H54 (cell line): Measurements from ENCODE around the gene JARID2.
"Not testable (repeated sequence)": the region's sequence is repeated elsewhere in the genome, so short reads cannot be mapped to it uniquely, and the experiment has no call there.

Experiments used
- DNase-seq: peaks from one replicate; pipeline ENCODE4 v3.0.0; 2011; ENCODE audit warnings: low spot score, mixed read lengths; ENCODE audit not compliant: insufficient read length
- FAIRE-seq: peaks from 3 replicates; lab custom pipeline; 2011; peaks lifted over from hg19 to GRCh38; lab: Jason Lieb, UNC
- POLR2A ChIP-seq: IDR thresholded peaks from 2 replicates; pipeline ENCODE4 v1.6.1; 2011; ENCODE audit warnings: low read depth, mild to moderate bottlenecking, low read length

The JARID2 gene

GRCh38 chr6:15414235-15414612 is 168.4 kb downstream of the JARID2 start:
- FAIRE-seq (no peak), DNase-seq (no peak)
- TF ChIP-seq POLR2A: no peak

- not testable (repeated sequence) for FAIRE-seq, DNase-seq
Measured at GRCh38 chr6:15415622-15416021, 169.8 kb downstream of the JARID2 start.

GRCh38 chr6:15416932-15417509 is 171.2 kb downstream of the JARID2 start:
- no peak for TF ChIP-seq POLR2A
- FAIRE-seq: no peak

GRCh38 chr6:15417811-15418210 is 171.9 kb downstream of the JARID2 start:
- FAIRE-seq: peak; percentile 96
- DNase-seq: peak; percentile 97

More at GRCh38 chr6:15416932-15417509, 171.2 kb downstream of the JARID2 start:
- DNase-seq: no peak

GRCh38 chr6:15419493-15419892 is 173.6 kb downstream of the JARID2 start:
- no peak for DNase-seq
- TF ChIP-seq POLR2A: no peak
- no peak for FAIRE-seq

More at GRCh38 chr6:15417811-15418210, 171.9 kb downstream of the JARID2 start:
- TF ChIP-seq POLR2A: no peak

- DNase-seq (no peak), FAIRE-seq (no peak)
- no peak for TF ChIP-seq POLR2A
Measured at GRCh38 chr6:15420959-15421438, 175.1 kb downstream of the JARID2 start.

- TF ChIP-seq POLR2A: no peak
- DNase-seq: no peak
- no peak for FAIRE-seq
Measured at GRCh38 chr6:15421945-15422733, 176.3 kb downstream of the JARID2 start.

- TF ChIP-seq POLR2A: no peak
- DNase-seq: no peak
- FAIRE-seq: no peak
Measured at GRCh38 chr6:15423286-15423993, 177.6 kb downstream of the JARID2 start.

GRCh38 chr6:15425947-15426346 is 180.1 kb downstream of the JARID2 start:
- TF ChIP-seq POLR2A: no peak
- FAIRE-seq (no peak), DNase-seq (no peak)

- TF ChIP-seq POLR2A: no peak
- FAIRE-seq (no peak), DNase-seq (no peak)
Measured at GRCh38 chr6:15426395-15426794, 180.5 kb downstream of the JARID2 start.

- TF ChIP-seq POLR2A: no peak
- DNase-seq: no peak
- no peak for FAIRE-seq
Measured at GRCh38 chr6:15426901-15427300, 181.0 kb downstream of the JARID2 start.

GRCh38 chr6:15427331-15428070 is 181.6 kb downstream of the JARID2 start:
- no peak for FAIRE-seq
- TF ChIP-seq POLR2A: no peak
- DNase-seq: no peak

GRCh38 chr6:15429141-15430110 is 183.6 kb downstream of the JARID2 start:
- TF ChIP-seq POLR2A: no peak
- no peak for FAIRE-seq

More at GRCh38 chr6:15429141-15430110, 183.6 kb downstream of the JARID2 start:
- peak; percentile 17 for DNase-seq
